GM21367 (cell line): ENCODE results near the gene TRIM28.
"Not testable (repeated sequence)": the region's sequence is repeated elsewhere in the genome, so short reads cannot be mapped to it uniquely, and the experiment has no call there.

ENCODE experiments used
- ATAC-seq: cut with Tn5 transposase; IDR thresholded peaks from one replicate; pipeline ENCODE4 v1.9.1; 2021; ENCODE audit not compliant: unreplicated experiment

Gene TRIM28

GRCh38 chr19:58518256-58519086 is 25.4 kb upstream of the TRIM28 start:
- no peak for ATAC-seq

- ATAC-seq, result no peak
Observed at GRCh38 chr19:58519087-58519354, 24.8 kb upstream of the TRIM28 start.

- peak; percentile 67 for ATAC-seq
Observed at GRCh38 chr19:58519355-58520256, 24.3 kb upstream of the TRIM28 start, which contains the start of gene ZBTB45. TSS of gene ZBTB45 (minus strand) at chr19:58519810. CDS start at chr19:58517673, 2,137 bp downstream.

- no peak for ATAC-seq
Observed at GRCh38 chr19:58520257-58520599, 23.6 kb upstream of the TRIM28 start.

- ATAC-seq, result no peak
Observed at GRCh38 chr19:58521651-58522050, 22.2 kb upstream of the TRIM28 start.

GRCh38 chr19:58522709-58523108 is 21.2 kb upstream of the TRIM28 start:
- ATAC-seq, result no peak

- no peak for ATAC-seq
Observed at GRCh38 chr19:58529405-58529804, 14.5 kb upstream of the TRIM28 start.

- no peak for ATAC-seq
Observed at GRCh38 chr19:58531034-58531840, 12.6 kb upstream of the TRIM28 start.

GRCh38 chr19:58535857-58536256 is 8.0 kb upstream of the TRIM28 start:
- no peak for ATAC-seq

- ATAC-seq, result no peak
Observed at GRCh38 chr19:58536852-58537798, 6.7 kb upstream of the TRIM28 start.

- ATAC-seq, result no peak
Observed at GRCh38 chr19:58538257-58539168, 5.4 kb upstream of the TRIM28 start.

GRCh38 chr19:58539169-58539559 is 4.7 kb upstream of the TRIM28 start:
- ATAC-seq, result not testable (repeated sequence)

- not testable (repeated sequence) for ATAC-seq
Observed at GRCh38 chr19:58542641-58543372, 1.1 kb upstream of the TRIM28 start.

GRCh38 chr19:58544591-58545285 is 874 bp downstream of the TRIM28 start:
- peak; percentile 28 for ATAC-seq

- ATAC-seq, result no peak
Observed at GRCh38 chr19:58545286-58546018, 1.6 kb downstream of the TRIM28 start.

GRCh38 chr19:58546019-58546530 is 2.2 kb downstream of the TRIM28 start:
- no peak for ATAC-seq
